HL-60 (cell line): ENCODE data around the gene SULT1A4.
A peak's percentile ranks its signal among the peaks of the same experiment; 100 is the strongest.
"Not testable (repeated sequence)": the region's sequence is repeated elsewhere in the genome, so short reads cannot be mapped to it uniquely, and the experiment has no call there.

Experiments
- DNase-seq, 2 experiments: peaks; one replicate each; pipeline ENCODE4 v3.0.0-alpha.2; 2010 to 2020; ENCODE audit warnings: low read depth in 1 of 2, low spot score in 1 of 2
- H3K27ac ChIP-seq: fragments of 250-450 bp; sonication (Bioruptor Pico); replicated peaks from 2 replicates; pipeline ENCODE4 v1.5.1; 2020; ENCODE audit warnings: mild to moderate bottlenecking, moderate library complexity
- H3K27me3 ChIP-seq: fragments of 250-450 bp; sonication (Bioruptor Pico); 2 replicates; pipeline ENCODE4 v1.5.1; 2021; ENCODE audit warnings: mild to moderate bottlenecking, moderate library complexity; ENCODE audit not compliant: insufficient read depth, poor library complexity, severe bottlenecking
- H3K4me3 ChIP-seq: replicated peaks from 2 replicates; pipeline ENCODE4 v1.5.1; 2011; ENCODE audit warnings: mild to moderate bottlenecking, control low read depth, low read length; ENCODE audit not compliant: insufficient read depth
- long read RNA-seq: library from polyadenylated mRNA; unstranded; transcript quantifications from one replicate; pipeline ENCODE4 v2.0.0, GENCODE V29; 2020

The SULT1A4 gene
- long read RNA-seq: 0 reads

DNA sequence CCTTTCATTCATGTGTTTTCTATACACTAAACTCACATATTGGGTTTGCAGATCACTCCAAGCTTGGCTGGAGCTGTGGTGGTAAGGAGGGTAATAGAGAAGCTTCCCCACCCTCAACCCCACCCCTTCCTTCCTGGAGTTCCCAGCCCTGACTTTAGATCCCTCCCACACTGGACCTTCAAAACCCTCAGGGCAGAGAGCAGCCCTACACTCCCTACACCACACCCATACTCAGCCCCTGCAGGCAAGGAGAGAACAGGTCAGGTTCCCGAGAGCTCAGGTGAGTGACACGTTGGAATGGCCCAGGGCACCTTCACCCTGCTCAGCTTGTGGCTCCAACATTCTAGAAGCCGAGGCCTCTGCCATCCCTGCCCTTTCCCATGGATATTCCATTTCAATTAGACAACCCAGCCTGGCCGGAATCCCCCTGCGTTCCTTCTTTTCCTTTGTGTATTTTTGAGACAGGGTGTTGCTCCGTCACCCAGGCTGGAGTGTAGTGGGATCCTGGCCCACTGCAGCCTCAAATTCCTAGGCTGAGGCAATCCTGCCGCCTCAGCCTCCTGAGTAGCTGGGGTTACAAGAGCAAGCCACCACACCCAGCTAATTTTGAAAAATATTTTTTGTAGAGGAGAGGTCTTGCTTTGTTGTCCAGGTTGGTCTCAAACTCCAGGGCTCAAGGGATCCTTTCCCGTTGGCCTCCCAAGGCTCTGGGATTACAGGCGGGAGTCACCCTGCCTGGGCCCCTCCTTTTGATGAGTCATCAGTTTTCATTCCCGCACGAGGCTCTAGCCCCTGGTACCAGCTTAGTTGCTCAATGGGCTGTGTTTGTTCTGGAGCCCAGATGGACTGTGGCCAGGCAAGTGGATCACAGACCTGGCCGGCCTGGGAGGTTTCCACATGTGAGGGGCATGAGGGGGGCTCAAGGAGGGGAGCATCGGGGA lies at the start of gene SULT1A4:
Gene SULT1A4 (plus strand): TSS at position 208 of the 941 bp plus-strand sequence. CDS start 1,473 bp downstream, outside the sequence.
- not testable (repeated sequence) for H3K4me3 ChIP-seq, DNase-seq, H3K27me3 ChIP-seq, H3K27ac ChIP-seq

DNA sequence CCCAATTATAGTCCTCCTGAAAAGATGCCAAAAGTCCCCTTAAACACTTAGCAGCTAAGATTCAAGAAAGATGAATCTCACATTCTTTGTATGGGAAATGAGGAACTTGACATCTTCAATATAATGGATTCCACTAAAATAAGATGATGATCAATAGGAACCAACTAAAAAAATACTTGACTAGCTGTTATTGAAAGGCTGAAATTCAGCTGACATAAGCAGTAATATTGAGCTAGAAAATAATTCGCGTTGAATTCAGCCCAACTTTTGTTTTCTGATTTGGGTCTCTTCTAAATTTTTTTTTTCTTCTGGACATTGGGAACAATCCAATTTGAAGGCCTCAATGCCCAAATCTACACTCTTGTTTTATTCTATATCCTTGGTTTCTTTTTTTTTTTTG lies 36.1 kb upstream of the SULT1A4 start:
- DNase-seq, H3K27me3 ChIP-seq, H3K4me3 ChIP-seq, H3K27ac ChIP-seq: not testable (repeated sequence)

DNA sequence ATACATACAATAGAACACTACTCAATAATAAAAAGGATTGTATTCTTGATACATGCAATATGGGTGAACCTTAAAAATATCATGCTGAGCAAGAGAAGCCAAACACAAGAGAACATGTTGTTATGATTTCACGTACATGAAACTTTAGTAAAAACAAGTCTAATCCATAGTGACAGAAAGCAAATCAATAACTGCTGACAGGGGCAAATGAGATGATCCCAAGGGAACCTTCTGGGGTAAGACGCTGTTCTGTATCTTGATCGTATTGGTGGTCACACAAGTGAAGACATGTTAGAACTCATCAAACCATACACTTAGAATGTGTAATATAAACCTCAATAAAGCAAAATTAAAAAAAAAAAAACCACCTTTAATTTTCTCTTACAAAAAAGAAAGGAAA lies 34.3 kb upstream of the SULT1A4 start:
- not testable (repeated sequence) for H3K27ac ChIP-seq, H3K4me3 ChIP-seq, H3K27me3 ChIP-seq, DNase-seq

DNA sequence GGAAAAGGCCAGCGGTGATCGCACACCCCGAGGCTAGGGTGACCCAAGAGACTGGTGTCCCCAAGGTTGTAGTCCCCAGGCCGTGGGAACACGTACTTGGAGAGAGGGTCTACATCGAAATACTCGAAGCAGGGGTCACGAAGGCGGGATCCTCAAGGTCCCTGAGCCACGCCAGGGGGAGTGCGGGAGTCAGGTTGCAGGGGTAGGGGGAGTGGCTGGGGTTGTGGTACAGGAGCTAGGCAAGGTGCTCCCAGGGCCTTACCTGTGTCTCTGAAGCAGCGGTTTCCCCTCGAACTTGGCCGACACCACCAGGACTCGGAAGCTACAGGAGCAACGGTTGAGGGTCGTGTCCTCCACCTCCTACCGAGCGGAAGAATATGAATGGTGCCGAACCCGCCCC lies 6.0 kb upstream of the SULT1A4 start:
- not testable (repeated sequence) for H3K27me3 ChIP-seq, H3K4me3 ChIP-seq, DNase-seq, H3K27ac ChIP-seq

DNA sequence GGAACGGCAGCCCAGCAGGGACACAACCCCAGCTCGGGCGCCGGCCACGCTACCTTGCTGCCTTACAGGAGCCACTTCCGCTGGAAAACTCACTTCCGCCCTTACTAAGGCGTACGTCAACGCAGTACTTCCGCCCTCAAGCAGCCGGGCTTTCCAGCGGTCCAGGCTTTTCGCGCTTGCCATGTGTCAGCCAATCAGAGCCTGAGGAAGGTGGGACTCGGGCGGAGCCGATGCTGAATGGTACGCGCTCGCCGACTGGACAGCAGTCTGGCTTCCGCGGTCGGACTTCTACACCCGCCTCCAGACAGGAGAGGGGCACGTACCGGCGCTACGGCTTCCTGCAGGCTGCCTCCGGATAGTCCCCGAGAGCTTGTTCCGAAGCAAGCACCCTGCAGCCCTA lies 5.4 kb upstream of the SULT1A4 start, which contains the start of the genes BOLA2 and SLX1B:
Gene BOLA2 (minus strand): TSS at position 83 of the 400 bp plus-strand sequence. CDS start 98 bp downstream, outside the sequence.
Gene SLX1B (plus strand): TSS at position 265 of the 400 bp plus-strand sequence.
- not testable (repeated sequence) for H3K27me3 ChIP-seq, H3K4me3 ChIP-seq, H3K27ac ChIP-seq, DNase-seq

DNA sequence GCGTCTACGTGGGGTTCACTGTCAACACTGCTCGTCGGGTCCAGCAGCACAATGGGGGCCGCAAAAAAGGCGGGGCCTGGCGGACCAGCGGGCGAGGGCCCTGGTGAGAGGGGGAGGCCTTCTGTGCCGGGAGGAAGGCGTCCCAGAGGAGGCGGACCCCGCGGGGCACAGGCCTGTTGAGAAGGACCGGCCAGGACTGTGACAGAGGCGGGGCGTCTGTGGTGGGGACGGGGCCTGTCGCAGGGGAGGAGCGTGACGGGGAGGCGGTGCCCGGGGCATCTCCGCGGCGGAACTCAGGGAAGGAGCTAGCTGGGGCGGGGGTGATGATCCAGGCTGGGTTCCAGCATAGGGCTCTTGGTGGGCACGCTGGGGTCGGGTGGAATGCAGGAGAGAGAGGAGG lies 4.9 kb upstream of the SULT1A4 start:
- not testable (repeated sequence) for DNase-seq, H3K4me3 ChIP-seq, H3K27me3 ChIP-seq, H3K27ac ChIP-seq

DNA sequence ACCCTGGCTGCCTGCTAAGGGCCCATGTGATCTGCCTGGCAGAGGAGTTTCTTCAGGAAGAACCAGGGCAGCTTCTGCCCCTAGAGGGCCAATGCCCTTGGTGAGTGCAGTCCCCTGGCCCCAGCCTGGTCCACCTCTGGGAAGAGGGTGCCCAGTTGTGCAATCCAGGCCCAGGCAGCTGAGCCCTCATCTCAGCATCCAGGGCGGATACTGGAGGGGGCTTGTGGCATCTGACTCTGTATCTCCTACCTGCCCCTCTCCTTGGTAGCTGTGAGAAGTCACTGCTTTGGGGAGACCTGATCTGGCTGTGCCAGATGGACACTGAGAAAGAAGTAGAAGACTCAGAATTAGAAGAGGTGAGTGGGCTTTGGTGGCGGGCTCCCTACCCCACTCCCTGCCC lies 2.1 kb upstream of the SULT1A4 start:
- DNase-seq: peak in 1 of 2 experiments; percentile 0
- not testable (repeated sequence) for H3K27me3 ChIP-seq, H3K4me3 ChIP-seq, H3K27ac ChIP-seq

DNA sequence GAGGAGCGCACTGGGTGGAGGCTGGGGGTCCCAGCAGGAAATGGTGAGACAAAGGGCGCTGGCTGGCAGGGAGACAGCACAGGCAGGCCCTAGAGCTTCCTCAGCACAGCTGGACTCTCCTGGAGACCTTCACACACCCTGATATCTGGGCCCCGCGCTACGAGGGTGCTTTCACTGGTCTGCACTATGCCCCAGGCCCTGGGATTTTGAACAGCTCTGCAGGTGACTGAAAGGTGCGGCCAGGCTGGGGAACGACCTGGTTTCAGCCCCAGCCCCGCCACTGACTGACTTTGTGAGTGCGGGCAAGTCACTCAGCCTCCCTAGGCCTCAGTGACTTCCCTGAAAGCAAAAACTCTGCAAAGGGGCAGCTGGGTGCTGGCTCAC lies 926 bp downstream of the SULT1A4 start:
- not testable (repeated sequence) for H3K4me3 ChIP-seq, H3K27me3 ChIP-seq, DNase-seq, H3K27ac ChIP-seq

DNA sequence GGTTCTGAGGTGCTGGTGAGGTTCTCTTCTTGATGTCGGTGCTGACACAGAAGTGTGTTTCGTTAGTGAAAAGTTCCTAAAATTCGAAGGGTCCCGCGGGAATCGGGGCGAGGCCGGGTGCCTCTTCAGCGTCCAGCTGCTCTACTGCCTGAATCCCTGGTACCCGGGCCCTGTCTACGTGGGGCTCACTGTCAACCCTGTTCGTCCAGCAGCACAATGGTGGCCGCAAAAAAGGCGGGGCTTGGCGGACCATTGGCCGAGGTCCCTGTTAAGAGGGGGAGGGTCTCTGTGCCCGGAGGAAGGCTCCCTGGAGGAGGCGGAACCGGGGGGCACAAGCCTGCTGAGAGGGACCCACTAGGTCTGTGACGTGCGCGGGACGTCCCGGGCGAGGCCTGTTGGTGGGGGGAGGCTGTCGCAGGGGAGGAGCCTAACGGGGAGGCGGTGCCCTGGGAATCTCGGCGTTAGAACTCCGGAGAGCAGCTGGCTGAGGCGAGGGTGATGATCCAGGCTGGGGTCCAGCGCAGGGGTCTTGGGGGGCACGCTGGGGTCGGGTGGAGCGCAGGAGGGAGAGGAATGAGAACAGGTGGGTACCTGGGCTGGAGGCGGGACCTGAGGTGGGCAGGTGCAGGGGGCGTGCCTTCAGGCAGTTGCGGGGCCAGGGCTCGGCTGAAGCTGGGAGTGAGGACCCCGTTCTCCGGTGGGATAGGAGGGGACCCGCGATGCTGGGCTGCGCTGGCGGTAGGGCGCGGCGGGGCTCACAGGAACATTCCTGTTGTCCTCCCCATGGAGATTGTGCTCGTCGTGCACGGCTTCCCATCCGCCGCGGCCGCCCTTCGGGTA lies 6.5 kb downstream of the SULT1A4 start:
- not testable (repeated sequence) for H3K27me3 ChIP-seq, DNase-seq, H3K27ac ChIP-seq, H3K4me3 ChIP-seq

DNA sequence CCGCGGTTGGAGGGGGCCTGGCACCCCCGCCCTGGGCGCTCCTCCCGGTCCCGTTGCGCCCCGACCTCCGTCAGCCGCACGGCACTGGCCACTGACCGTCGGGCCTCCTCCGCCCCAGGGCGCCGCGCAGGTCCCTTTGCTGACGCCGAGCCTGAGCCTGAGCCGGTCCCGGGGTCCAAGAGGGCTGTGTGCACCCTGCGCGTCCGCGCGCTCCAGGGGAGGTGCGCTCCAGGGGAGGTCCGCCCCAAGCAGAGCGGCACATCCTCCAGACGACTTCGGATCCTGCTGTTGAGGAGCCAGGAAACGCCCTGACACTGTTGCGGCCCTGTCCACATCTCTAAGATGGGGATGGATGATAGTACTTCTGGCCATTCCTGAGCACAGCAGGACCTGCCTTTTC lies 7.2 kb downstream of the SULT1A4 start:
- DNase-seq, H3K27ac ChIP-seq, H3K4me3 ChIP-seq, H3K27me3 ChIP-seq: not testable (repeated sequence)

DNA sequence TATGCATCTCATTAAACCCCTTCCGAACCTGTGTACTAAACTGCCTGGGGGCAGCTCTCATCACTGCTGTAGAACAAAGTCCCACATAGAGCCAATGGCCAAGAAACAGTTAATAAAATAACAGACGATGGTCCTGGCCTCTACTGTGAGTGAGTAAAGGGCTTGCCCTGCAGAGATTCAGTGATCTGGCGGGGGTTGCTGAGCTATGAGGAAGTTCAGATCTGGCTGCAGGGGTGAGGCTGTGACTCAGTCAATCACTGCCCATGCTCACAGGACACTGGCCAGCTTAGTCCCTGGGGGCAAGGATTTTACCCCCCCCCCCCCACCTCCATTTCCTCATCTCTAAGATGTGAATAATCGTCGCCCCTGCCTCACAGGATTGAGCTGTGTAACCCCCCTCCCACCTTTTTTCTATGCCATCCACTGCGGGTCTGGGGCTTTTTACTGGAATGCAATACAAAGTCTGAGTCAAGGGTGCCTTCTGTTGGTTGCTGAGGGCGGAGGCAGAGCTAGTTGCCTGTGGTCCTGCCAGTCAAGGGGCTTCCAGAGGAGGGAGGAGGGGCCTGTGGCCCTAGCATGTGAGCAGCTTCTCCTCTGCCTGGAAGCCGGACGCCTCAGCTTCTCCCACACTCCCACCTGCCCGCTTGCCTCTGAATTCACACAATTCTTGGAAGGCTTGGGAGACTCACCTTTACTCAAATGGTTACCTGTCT lies 8.1 kb downstream of the SULT1A4 start:
- not testable (repeated sequence) for H3K27me3 ChIP-seq

DNA sequence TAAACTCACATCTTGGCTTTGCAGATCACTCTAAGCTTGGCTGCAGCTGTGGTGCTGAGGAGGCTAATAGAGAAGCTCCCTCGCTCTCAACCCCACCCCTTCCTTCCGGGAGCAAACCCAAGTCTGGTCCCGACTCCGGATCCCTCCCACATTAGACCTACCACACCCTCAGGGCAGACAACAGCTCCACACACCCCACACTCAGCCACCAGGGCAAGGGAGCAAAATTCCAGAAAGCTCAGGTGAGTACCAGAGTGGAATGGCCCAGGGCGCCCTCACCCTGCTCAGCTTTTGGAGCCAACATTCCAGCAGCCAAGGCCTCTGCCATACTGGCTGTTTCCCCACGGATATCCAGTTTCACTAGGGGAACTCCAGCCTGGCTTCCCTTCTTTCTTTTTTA lies 9.9 kb downstream of the SULT1A4 start:
- not testable (repeated sequence) for H3K27me3 ChIP-seq, H3K27ac ChIP-seq, H3K4me3 ChIP-seq
- DNase-seq: peak in 1 of 2 experiments; percentile 47

More for the DNA sequence above, 8.1 kb downstream of the SULT1A4 start:
- not testable (repeated sequence) for DNase-seq, H3K27ac ChIP-seq, H3K4me3 ChIP-seq

DNA sequence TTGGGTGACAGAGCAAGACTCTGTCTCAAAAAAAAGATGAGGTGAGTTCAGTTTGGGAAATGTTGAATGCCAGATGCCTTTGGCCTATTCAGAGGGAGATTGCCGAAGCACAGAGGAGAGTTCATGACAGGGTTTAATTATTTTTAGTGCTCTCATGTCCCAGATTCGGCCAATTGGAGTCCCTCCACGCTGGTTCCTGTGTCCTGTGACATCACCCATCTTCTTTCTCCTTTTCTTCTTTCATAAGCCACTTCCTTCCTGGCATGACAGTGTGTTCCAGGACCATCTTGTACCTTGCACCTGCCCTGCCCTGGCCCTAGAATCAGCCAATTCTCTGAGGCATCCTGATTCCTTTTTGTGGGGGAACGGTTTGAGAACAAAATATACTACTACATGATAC lies 12.4 kb downstream of the SULT1A4 start:
- not testable (repeated sequence) for H3K27ac ChIP-seq, H3K27me3 ChIP-seq, H3K4me3 ChIP-seq, DNase-seq

DNA sequence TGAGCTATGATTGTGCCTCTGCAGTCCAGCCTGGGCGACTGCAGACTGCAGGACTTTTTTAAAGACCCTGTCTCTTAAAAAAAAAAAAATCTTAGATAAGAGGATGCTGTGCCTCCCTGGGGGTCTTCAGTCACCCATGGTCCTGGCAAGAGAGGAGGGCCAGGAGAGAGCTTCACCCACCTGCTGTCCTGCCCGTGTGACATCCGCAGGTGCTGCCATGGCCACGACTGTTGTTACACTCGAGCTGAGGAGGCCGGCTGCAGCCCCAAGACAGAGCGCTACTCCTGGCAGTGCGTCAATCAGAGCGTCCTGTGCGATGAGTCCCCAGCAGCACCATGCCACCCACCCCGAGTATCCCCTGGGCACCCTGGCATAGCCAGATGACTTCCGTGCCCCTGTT lies 22.6 kb downstream of the SULT1A4 start:
- not testable (repeated sequence) for H3K27me3 ChIP-seq, H3K27ac ChIP-seq, DNase-seq, H3K4me3 ChIP-seq
